ENCODE data around the gene PDCD1.
"Not testable (repeated sequence)": the region's sequence is repeated elsewhere in the genome, so short reads cannot be mapped to it uniquely, and the experiment has no call there.

Gene PDCD1

GRCh38 chr2:241814643-241815476, 43.8 kb downstream of the PDCD1 start:
- no peak for DNase-seq (ENCODE audit: low read depth in 1 of 2, low spot score in 1 of 2)

GRCh38 chr2:241814393-241814642, 44.4 kb downstream of the PDCD1 start:
- no peak for DNase-seq (ENCODE audit: low read depth in 1 of 2, low spot score in 1 of 2)

- DNase-seq (ENCODE audit: low read depth in 1 of 2, low spot score in 1 of 2), result no peak
Measured at GRCh38 chr2:241813644-241814392, 44.9 kb downstream of the PDCD1 start.

GRCh38 chr2:241812730-241813643, 45.7 kb downstream of the PDCD1 start:
- no peak for DNase-seq (ENCODE audit: low read depth in 1 of 2, low spot score in 1 of 2)

GRCh38 chr2:241811952-241812729, 46.6 kb downstream of the PDCD1 start:
- no peak for DNase-seq (ENCODE audit: low read depth in 1 of 2, low spot score in 1 of 2)

- no peak for DNase-seq (ENCODE audit: low read depth in 1 of 2, low spot score in 1 of 2)
Measured at GRCh38 chr2:241811201-241811951, 47.3 kb downstream of the PDCD1 start.

GRCh38 chr2:241810307-241811200, 48.1 kb downstream of the PDCD1 start:
- DNase-seq (ENCODE audit: low read depth in 1 of 2, low spot score in 1 of 2), result no peak

- DNase-seq (ENCODE audit: low read depth in 1 of 2, low spot score in 1 of 2), result no peak
Measured at GRCh38 chr2:241809383-241810306, 49.0 kb downstream of the PDCD1 start.

- DNase-seq (ENCODE audit: low read depth in 1 of 2, low spot score in 1 of 2), result no peak
Measured at GRCh38 chr2:241808721-241809382, 49.8 kb downstream of the PDCD1 start, which contains the start of gene NEU4. Gene NEU4 (plus strand): TSS chr2:241809193. CDS start chr2:241814485, 5,292 bp downstream.

- no peak for DNase-seq (ENCODE audit: low read depth in 1 of 2, low spot score in 1 of 2)
Measured at GRCh38 chr2:241808051-241808720, 50.5 kb downstream of the PDCD1 start.

GRCh38 chr2:241806217-241806616, 52.5 kb downstream of the PDCD1 start:
- DNase-seq (ENCODE audit: low read depth in 1 of 2, low spot score in 1 of 2), result not testable (repeated sequence)

GRCh38 chr2:241804326-241805229, 54.1 kb downstream of the PDCD1 start:
- no peak for DNase-seq (ENCODE audit: low read depth in 1 of 2, low spot score in 1 of 2)

- DNase-seq (ENCODE audit: low read depth in 1 of 2, low spot score in 1 of 2), result peak in 1 of 2 donors; percentile 17
Measured at GRCh38 chr2:241803387-241804325, 55.0 kb downstream of the PDCD1 start.

- no peak for DNase-seq (ENCODE audit: low read depth in 1 of 2, low spot score in 1 of 2)
Measured at GRCh38 chr2:241802421-241803318, 56.0 kb downstream of the PDCD1 start.
